ENCODE data around the gene RUVBL2.
"Not testable (repeated sequence)": the region's sequence is repeated elsewhere in the genome, so short reads cannot be mapped to it uniquely, and the experiment has no call there.

Gene RUVBL2

DNA sequence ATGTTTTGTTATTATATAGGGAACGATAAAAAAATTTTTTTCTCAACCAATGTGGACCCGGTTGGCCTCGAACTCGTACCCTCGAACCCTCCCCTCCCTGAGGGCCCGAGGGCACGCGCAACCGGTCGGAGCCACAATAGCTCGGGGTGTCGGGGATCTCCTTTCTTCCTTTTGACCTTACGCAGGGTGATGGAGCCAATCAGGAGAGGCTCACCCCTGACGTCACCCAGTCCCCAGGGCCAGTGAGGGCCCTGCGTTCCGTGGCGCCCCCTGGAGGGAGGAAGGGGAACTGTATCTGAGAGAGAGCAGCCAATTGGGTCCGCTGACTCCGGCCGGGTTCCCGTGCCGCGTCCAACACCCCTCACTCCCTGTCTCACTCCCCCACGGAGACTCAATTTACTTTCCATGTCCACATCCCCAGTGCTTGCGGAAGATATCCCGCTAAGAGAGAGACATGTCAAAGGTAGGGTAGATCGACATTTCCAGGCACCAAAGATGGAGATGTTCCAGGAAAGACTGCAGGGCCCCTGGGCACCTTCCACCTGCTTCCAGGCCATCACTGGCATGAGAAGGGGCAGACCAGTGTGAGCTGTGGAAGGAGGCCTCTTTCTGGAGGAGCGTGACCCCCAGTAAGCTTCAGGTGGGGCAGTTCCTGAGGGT is 38.1 kb downstream of the RUVBL2 start, which contains the start of gene CGB2:
CGB2 (plus strand) TSS at position 249 of the 660 bp plus-strand sequence; CDS start at position 455, 206 bp downstream.
- in situ Hi-C loops (cut with MboI; ENCODE audit: low pct_unique_long_range_greater_than_20kb, low sequenced_read_pairs); DNase-seq: not testable (repeated sequence)

- peak; percentile 37 for DNase-seq
- in situ Hi-C loops (cut with MboI; ENCODE audit: low pct_unique_long_range_greater_than_20kb, low sequenced_read_pairs) = not testable (repeated sequence)
Observed at GRCh38 chr19:49036815-49037214, 43.1 kb downstream of the RUVBL2 start, which contains the start of gene CGB1. TSS of gene CGB1 (minus strand) at chr19:49036895. CDS start at chr19:49036711, 184 bp downstream.

GRCh38 chr19:49038111-49038510 is 44.4 kb downstream of the RUVBL2 start:
- DNase-seq = not testable (repeated sequence)

DNA sequence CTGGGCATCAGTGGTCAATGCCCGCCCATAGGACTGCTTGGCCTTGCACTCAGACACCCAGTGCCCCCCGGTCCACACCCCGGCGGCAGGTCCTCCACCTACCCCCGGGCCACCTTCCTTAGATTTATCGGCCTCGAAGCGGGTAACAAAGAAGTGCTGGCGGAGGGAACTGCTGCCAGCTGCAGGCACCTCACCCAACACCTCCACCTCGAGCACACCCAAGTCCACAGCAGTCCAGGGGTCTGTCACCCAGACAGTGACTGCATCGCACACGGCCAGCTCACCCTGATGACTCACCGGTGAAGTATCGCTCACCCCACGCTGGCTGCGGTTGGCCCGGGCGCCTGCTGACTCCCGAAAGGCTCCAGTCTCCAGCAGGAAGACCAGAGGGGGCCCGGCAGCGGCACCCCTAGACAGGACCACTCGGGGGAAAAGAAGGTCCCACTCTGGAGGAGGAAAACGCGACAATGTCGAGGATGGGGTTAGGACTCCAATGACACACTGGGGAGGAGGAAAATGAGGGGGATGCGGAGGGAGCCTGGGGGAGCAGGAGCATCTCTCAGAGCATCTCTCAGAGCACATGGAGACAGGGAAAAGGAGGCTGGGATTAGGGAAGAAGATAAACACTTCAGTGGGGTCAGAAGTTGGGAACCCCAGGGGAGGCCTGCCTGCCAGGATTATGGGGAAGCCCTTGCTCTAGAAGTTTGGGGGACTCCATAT is 45.0 kb downstream of the RUVBL2 start:
- not testable (repeated sequence) for DNase-seq

More at GRCh38 chr19:49038111-49038510, 44.4 kb downstream of the RUVBL2 start:
- in situ Hi-C loops (cut with MboI; ENCODE audit: low pct_unique_long_range_greater_than_20kb, low sequenced_read_pairs) = not testable (repeated sequence)

GRCh38 chr19:49039736-49040135 is 46.0 kb downstream of the RUVBL2 start:
- in situ Hi-C loops (cut with MboI; ENCODE audit: low pct_unique_long_range_greater_than_20kb, low sequenced_read_pairs); DNase-seq: not testable (repeated sequence)

More for the DNA sequence above, 45.0 kb downstream of the RUVBL2 start:
- in situ Hi-C loops (cut with MboI; ENCODE audit: low pct_unique_long_range_greater_than_20kb, low sequenced_read_pairs) = not testable (repeated sequence)

GRCh38 chr19:49042177-49042576 is 48.5 kb downstream of the RUVBL2 start:
- no peak for DNase-seq
- in situ Hi-C loops (cut with MboI; ENCODE audit: low pct_unique_long_range_greater_than_20kb, low sequenced_read_pairs) = no loop called here

DNA sequence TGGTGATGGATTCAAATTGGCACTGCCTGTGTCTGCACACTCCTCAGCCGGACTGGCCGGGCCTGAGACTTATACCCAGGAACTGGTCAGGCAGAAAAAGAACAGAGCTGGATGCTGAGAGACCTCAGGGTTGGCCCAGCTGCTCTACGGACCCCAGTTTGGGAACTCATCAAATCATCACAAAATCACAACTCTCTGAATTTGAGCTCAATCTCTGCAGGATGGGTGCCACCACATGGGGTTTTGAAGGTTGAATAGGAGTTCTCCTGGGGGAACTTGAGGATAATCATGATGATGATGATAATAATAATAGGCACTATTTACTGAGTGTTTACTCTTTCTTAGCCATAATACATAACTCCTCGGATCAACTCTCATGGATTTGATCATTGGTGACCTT is 49.0 kb downstream of the RUVBL2 start:
- DNase-seq; in situ Hi-C loops (cut with MboI; ENCODE audit: low pct_unique_long_range_greater_than_20kb, low sequenced_read_pairs): not testable (repeated sequence)

- in situ Hi-C loops (cut with MboI; ENCODE audit: low pct_unique_long_range_greater_than_20kb, low sequenced_read_pairs); DNase-seq: not testable (repeated sequence)
Observed at GRCh38 chr19:49043548-49043947, 49.9 kb downstream of the RUVBL2 start, which contains the start of gene CGB5. TSS of gene CGB5 (plus strand) at chr19:49043848. CDS start at chr19:49044210, 362 bp downstream.

GRCh38 chr19:49049011-49049410 is 55.3 kb downstream of the RUVBL2 start, which contains the start of gene CGB8:
TSS of gene CGB8 (minus strand) at chr19:49049111. CDS start at chr19:49048739, 372 bp downstream.
- DNase-seq; in situ Hi-C loops (cut with MboI; ENCODE audit: low pct_unique_long_range_greater_than_20kb, low sequenced_read_pairs): not testable (repeated sequence)

DNA sequence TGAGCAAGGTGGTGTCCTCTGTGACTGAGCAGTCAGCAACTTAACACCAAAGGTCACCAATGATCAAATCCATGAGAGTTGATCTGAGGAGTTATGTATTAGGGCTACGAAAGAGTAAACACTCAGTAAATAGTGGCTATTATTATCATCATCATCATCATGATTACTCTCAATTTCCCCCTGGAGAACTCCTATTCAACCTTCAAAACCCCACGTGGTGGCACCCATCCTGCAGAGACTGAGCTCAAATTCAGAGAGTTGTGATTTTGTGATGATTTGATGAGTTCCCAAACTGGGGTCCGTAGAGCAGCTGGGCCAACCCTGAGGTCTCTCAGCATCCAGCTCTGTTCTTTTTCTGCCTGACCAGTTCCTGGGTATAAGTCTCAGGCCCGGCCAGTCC is 56.1 kb downstream of the RUVBL2 start:
- in situ Hi-C loops (cut with MboI; ENCODE audit: low pct_unique_long_range_greater_than_20kb, low sequenced_read_pairs); DNase-seq: not testable (repeated sequence)

DNA sequence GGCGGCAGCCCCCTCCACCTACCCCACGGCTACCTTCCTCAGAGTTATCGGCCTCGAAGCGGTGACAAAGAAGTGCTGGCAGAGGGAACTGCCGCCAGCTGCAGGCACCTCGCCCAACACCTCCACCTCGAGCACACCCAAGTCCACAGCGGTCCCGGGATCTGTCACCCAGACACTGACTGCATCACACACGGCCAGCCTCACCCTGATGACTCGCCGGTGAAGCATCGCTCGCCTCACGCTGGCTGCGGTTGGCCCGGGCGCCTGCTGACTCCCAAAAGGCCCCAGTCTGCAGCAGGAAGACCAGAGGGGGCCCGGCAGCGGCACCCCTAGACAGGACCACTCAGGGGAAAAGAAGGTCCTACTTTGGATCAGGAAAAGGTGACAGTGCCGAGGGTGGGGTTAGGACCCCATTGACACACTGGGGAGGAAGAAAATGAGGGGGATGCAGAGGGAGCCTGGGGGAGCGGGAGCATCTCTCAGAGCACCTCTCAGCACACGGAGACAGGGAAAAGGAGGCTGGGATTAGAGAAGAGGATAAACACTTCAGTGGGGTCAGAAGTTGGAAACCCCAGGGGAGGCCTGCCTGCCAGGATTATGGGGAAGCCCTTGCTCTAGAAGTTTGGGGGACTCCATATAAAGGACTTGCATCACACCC is 56.8 kb downstream of the RUVBL2 start:
- in situ Hi-C loops (cut with MboI; ENCODE audit: low pct_unique_long_range_greater_than_20kb, low sequenced_read_pairs); DNase-seq: not testable (repeated sequence)

- DNase-seq = peak; percentile 61
- in situ Hi-C loops (cut with MboI; ENCODE audit: low pct_unique_long_range_greater_than_20kb, low sequenced_read_pairs) = no loop called here
Observed at GRCh38 chr19:49056101-49056901, 62.6 kb downstream of the RUVBL2 start.

DNA sequence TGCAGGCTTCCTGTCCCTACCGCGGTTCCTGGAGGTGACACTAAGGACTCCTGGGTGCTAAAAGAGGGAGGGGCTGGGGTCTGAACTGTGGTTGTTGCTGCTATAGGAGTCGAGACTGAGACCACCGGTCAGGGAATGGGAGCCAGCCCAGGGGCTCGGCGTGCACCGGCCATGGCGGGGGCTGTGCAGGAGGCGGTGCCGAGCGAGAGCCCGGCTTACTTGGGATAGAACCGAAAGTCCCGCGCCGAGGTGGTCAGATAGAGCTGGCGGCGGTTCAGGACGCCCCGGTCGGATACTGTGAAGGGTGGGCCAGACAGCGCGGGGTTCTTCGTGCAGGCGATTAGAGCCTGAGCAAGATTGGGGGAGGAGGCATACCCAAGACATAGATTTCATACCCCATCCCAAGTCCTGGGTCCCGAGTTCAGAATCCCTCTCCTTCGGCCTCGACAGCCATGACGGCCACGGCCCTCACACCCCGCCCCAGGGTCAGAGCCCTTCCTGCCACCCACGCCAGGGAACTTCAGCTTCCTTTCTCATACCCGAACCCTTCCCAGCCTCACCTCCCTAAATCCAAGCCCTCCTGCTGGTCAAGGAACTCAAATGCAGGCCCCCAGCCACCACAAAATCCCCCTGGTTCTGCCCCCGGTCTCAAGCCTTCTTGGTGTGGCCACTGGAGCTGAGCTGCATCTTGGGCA is 63.4 kb downstream of the RUVBL2 start:
- DNase-seq; in situ Hi-C loops (cut with MboI; ENCODE audit: low pct_unique_long_range_greater_than_20kb, low sequenced_read_pairs): not testable (repeated sequence)

DNA sequence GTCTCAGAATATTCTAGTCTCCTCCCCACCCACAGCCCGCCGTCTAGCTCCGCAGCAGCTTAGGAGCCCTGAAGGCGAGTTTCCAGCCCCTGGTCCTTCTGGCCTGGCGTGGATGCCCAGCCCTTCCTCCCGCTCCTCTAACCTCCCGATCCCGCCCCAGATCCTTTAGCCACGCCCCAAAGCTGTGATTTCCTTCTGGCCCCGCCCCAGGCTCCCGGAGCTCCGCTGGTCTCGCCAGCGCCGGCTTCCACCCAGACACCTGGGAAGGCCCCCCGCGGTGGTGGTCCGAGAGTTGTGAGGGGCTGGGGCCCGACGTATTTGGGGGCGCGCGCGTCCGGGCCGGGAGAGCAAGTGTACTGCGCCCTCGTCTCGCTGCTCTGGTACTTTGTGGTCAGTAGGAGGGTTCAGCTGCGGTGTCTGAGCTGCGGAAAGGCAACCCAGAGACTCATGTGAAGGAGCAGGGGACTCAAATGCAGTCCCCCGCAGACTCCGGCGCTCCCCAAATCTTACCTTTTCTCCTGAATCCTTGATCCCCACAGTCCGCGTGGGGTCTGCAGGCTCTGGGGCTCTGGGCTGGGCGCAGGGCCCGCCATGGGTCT is 64.0 kb downstream of the RUVBL2 start, which contains the start of gene CGB7:
CGB7 (minus strand) TSS at position 114 of the 599 bp plus-strand sequence. CDS start 2,374 bp downstream, outside the sequence.
- in situ Hi-C loops (cut with MboI; ENCODE audit: low pct_unique_long_range_greater_than_20kb, low sequenced_read_pairs) = no loop called here
- DNase-seq = no peak

DNA sequence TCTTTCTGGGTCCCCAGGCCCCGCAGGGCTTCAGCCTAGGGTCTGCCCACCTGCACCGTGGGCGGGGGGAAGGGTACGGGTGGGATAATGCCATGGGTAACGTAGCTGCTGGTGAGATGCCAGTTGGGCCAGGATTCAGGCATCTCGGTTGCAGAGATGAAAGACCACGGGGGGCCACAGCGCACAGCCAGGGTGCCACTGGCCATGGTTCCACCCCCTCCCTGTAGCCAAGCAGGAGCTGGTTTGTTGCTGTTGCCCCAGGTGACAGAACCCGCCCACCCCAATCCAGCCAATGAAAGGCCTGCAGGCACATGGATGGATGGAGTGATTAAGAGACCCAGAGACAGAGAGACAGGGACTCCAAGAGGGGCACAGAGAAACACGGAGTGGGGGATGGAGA is 64.9 kb downstream of the RUVBL2 start:
- DNase-seq = no peak
- in situ Hi-C loops (cut with MboI; ENCODE audit: low pct_unique_long_range_greater_than_20kb, low sequenced_read_pairs) = no loop called here

GRCh38 chr19:49059053-49059452 is 65.4 kb downstream of the RUVBL2 start:
- in situ Hi-C loops (cut with MboI; ENCODE audit: low pct_unique_long_range_greater_than_20kb, low sequenced_read_pairs) = no loop called here

GRCh38 chr19:49061000-49061399 is 67.3 kb downstream of the RUVBL2 start:
- in situ Hi-C loops (cut with MboI; ENCODE audit: low pct_unique_long_range_greater_than_20kb, low sequenced_read_pairs) = no loop called here
- no peak for DNase-seq

More at GRCh38 chr19:49059053-49059452, 65.4 kb downstream of the RUVBL2 start:
- no peak for DNase-seq

GRCh38 chr19:49061445-49061844 is 67.8 kb downstream of the RUVBL2 start:
- no peak for DNase-seq
- in situ Hi-C loops (cut with MboI; ENCODE audit: low pct_unique_long_range_greater_than_20kb, low sequenced_read_pairs) = no loop called here
